CD4-positive, alpha-beta T cell treated with Interleukin-4 for 4 hours (primary cell): Measurements from ENCODE around the gene RABAC1.

Experiments
- DNase-seq: peaks from one replicate; pipeline ENCODE4 v3.0.0-alpha.2; 2020

The RABAC1 gene

DNA sequence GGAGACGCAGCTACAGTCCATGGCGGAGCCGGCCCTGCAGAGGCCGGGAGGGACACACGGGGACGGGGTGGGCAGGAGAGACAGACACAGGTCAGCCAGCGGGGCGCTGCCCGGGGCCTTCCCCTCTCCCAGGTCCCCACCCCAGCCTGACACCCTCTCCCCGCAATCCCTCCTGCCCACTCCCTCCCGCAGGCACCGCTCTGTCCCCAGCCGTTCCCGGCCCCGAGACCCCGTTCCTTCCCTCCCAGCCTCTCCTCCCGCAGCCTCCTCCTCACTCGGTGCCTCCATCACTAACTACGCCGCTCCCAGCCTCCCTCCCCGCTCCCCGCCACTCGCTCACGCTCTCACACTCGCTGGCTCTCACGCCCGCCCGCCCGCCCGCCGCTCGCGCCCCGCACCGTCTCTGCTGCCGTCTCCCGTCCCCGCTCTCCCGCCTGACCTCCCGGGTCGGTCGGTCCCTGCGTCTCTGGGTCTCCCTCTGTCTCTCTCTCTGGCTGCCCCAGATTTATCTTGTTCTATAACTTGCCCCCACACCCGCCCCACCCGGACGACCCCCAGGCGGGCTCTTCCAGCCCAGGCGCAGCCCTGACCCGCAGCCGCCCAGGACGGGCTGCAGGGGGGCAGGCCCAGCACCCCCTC lies 46.1 kb downstream of the RABAC1 start:
- no peak for DNase-seq

DNA sequence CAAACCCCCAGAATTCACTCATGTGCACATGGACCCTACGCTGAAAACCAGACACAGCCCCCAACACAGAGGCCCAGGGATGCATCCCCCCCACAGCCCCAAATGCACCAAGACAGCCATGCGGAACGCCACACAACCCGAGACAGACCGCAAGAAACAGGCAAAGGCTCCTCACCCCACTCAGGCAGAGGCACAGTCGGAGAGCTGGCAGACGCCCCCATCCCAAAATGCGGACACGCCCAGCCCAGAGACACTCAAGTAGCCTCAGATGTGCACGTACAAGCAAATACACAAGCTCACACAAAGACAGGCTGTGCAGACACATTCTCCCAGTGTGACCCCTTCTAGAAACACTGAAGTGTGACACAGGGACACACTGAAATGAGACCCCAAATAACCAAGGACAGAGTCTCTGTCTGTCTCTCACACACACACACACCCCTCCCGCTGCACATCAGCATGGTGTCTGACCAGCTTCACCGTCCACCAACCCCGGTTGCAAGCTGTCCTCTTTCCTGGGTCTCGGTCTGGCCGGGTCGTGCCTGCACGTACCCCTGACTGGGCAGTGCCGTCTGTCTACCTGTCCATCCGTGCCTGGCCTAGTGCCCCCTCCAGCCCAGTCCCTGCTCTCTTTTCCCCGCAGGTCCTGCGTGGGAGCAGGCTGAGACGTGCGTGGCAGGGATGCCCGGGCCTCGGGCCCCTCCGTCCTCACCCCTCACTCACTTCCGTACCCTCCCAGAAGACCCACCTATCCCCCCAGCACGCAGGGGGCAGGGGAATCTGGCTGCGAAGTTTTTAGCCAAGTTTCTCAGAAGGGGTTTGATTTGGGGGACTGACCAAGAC lies 47.0 kb downstream of the RABAC1 start:
- DNase-seq: no peak

DNA sequence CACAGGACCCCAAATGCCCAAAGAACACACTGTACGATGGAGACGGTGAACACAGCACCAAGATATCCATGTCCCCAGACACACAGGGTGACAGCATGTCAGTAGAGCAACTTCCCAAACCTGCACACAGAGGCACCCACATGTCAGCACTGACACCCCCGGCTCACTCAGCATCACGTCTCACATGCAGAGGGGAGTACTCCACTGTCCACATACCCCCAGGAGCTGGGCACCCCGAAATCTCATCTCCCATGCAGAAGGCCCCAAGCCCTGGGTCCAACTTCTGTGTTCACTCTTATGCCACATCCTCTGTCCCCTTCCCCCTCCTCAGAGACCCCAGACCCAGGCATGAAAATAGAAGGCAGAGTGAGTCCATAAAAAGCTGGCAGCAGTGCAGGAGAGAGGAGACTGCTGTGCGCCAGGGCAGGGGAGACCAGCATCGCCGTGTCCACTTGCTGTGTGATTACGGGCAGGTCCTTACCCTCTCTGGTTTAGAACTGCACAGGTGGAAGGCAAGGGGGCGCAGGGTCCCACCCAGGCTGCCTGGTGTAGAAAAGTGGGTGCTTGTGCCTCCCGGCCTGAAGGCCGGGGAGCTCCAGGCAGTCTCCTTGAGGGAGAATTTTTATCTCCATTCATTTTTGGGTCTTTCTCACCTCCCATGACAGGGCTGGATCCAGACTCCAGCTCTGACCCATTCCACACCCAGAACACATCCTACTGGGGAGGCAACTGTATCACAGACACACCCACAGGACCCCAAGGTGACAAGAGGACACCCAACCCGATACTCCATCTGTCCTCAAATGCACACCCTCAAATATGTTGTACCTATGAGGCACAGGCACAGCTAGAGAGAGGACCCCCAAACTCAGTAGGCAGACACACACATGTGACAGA lies 47.9 kb downstream of the RABAC1 start:
- DNase-seq: no peak

DNA sequence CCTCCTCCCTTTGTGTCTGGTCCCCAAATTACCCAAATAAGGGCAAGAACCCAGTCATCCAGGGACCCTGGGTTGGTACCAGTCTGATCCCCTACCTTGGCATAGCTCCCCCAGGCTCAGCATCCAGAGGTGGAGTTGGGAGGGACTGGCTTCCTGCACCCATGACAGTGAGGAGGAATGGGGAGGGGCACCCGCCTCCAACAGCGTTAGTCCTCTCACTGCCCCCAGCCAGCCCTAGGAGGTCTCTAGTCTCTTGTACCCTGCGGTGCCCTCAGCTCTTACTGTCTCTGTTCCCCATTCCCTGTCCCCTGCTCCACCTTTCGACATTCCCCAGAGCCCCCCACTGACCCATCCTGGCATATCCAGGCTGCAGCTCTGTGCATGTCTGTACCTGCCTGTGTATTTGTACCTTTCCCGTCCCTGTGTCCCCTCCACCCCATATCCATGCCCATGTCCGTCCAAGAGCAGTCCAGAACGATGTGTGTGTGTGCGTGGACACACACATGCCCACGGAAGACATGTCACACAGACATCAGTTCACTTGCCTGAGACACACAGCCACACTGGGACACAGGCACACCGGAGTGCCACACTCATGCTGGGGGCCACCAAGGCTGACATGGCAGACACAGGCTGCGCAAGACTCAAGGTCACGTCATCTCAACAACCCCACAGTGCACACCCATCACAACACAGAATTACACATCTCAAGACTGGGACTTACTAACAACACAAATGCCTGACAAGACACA lies 48.7 kb downstream of the RABAC1 start:
- DNase-seq: no peak

DNA sequence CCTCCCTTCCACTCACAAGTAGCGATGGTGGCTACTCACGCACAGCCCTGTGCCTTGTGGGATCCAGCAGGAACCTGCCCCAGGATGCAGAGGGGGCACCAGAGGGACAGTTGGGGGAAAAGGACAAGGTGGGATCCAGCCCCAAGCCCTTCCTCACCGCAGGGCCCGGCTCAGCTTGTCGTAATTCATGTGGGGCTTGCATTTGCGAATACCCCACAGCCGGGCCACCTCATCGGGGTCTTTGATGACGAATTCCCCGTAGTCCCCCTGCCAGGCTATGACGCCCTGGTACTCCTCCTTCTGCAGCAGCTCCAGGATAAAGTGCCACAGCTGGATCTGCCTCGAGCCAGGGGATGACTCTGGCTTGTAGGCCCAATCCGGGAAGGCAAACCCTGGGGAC lies 49.4 kb downstream of the RABAC1 start:
- DNase-seq: no peak

DNA sequence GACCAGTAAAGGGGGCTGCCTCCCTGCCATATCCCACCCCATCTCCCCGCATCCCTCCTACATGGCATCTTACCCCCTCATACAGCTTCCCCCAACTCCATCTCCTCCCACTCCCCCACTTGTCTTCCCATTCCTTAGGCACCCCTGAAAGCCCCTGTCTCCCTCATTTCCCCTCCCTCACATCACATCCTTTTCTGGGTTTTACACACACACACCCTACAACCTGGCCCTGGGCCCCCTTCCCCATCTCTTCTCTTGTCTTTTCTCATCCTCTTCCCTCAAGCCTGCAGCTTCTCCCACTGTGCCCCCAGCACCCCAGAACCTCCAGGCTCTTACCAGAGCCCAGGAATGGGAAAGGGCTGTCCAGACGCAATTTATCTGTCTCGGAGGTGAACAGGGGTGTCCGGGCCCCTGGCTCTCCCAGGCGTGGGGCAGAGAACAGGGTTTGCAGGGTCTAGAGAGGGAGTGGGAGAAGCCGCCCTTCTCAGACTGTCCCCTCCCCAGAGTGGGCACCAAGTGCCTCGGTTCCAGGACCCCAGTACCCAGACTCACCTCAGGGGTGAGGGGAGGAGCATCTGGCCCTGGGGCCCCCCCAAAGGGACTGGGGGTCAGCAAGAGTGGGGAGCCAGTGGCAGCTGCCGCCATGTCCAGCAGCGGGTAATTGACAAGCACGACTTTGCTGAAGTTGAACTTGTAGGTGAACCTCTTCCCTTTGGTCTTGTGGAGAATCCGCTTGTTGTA lies 50.2 kb downstream of the RABAC1 start:
- DNase-seq: no peak

DNA sequence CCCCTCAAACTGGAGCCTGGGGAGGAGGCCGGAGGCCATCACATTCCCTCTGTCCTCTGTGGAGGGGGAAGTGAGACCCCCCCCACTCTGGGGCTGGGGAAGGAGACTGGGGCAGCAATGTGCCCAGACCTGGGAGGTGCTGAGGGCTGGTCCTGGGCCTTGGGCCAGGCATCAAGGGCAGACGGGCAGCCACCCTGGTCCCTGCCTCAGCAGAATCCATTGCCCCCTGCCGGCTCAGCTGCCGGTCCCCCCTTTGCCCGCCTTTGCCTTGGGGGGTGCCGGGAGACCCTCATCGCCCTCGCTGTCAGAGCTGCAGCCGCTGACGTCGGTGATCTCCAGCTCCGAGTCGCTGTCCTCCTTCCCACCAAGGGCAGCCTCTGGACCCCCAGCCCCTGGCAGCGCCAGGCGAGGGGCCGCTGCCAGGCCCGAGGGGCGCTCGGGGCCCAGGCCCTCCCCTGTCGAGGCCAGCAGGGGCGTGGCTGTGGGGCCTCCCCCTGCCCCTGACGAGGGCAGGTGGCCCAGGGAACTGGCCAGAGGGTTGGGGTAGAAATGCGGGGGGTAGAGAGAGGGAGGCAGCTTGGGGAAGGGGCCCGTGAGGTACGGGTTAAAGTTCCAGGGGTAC lies 51.0 kb downstream of the RABAC1 start:
- DNase-seq: no peak

DNA sequence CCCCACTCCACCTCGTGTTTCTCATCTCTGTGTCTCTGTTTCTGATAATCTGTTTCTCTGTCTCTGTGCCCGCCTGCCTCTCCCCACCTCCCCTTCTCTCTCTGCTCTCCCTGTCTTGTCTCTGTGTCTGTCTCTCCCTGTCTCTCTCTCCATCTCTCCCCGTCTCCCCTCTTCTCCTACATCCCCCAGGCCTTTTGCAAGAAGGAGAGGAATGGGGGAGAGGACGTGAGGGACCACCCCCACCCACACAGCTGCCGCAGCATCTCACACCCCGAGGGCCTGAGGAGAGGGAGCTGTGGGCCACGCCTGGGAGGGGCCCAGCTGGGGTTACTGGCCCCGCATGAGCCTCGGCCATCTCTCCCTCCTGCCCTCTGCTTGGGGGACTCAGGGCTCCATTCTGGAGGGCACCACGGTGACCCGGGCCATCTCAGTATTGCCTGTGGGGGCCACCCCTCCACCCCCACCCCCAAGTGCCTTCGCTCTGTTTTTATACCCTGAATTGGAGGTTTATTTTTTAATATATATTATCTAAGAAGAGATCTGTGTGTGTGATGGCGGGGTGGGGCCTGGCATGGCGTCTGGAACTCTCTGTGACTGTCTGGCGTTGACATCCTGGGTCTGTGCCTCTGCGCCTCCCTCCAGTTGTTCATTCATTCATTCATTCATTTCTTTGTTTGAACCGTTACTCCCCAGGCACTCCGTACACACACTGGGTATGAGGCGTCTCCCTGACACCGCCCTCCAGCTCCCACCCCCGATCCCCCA lies 52.0 kb downstream of the RABAC1 start:
- DNase-seq: no peak
